MM.1S (cell line): ENCODE measurements around the gene LTBP1.

Experiments used
- DNase-seq: peaks from one replicate; pipeline ENCODE4 v3.0.0-alpha.2; 2015
- H2AFZ ChIP-seq: fragments of 300-600 bp; sonication (generic); 2 replicates; pipeline ENCODE4 v1.6.0; 2016; ENCODE audit warnings: antibody characterized with exemption, low read length
- H3F3A ChIP-seq: fragments of 300-600 bp; sonication (generic); 2 replicates; pipeline ENCODE4 v1.6.1; 2016; ENCODE audit warnings: mild to moderate bottlenecking, antibody characterized with exemption, low read length, moderate library complexity, mixed read lengths; ENCODE audit not compliant: insufficient read depth
- H3K27ac ChIP-seq: fragments of 300-600 bp; sonication (generic); 2 replicates; pipeline ENCODE4 v1.5.1; 2016; ENCODE audit warnings: mild to moderate bottlenecking, low read length
- H3K27me3 ChIP-seq: fragments of 300-600 bp; sonication (generic); replicated peaks from 2 replicates; pipeline ENCODE4 v1.6.0; 2016; ENCODE audit warnings: low read length; ENCODE audit not compliant: insufficient read depth
- H3K36me3 ChIP-seq: fragments of 300-600 bp; sonication (generic); replicated peaks from 2 replicates; pipeline ENCODE4 v1.6.1; 2016; ENCODE audit warnings: mild to moderate bottlenecking, low read length, mixed read lengths; ENCODE audit not compliant: insufficient read depth
- H3K4me1 ChIP-seq: fragments of 300-600 bp; sonication (generic); 2 replicates; pipeline ENCODE4 v1.6.1; 2016; ENCODE audit warnings: low read length, mixed read lengths
- H3K4me2 ChIP-seq: fragments of 300-600 bp; sonication (generic); 2 replicates; pipeline ENCODE4 v1.6.0; 2016; ENCODE audit warnings: low read depth, low read length
- H3K4me3 ChIP-seq: fragments of 300-600 bp; sonication (generic); 2 replicates; pipeline ENCODE4 v1.5.1; 2016; ENCODE audit warnings: low read length, mixed read lengths
- H3K79me2 ChIP-seq: fragments of 300-600 bp; sonication (generic); 2 replicates; pipeline ENCODE4 v1.6.1; 2016; ENCODE audit warnings: mixed run types, low read length, mixed read lengths
- H3K9ac ChIP-seq: fragments of 300-600 bp; sonication (generic); 2 replicates; pipeline ENCODE4 v1.6.1; 2016; ENCODE audit warnings: low read length, mixed read lengths
- H3K9me2 ChIP-seq: fragments of 300-600 bp; sonication (generic); replicated peaks from 2 replicates; pipeline ENCODE4 v1.6.1; 2016; ENCODE audit warnings: mild to moderate bottlenecking, low read length, mixed read lengths; ENCODE audit not compliant: insufficient read depth
- H3K9me3 ChIP-seq: fragments of 300-600 bp; sonication (generic); replicated peaks from 2 replicates; pipeline ENCODE4 v1.6.1; 2016; ENCODE audit warnings: mild to moderate bottlenecking, low read length, mixed read lengths; ENCODE audit not compliant: insufficient read depth
- H4K20me1 ChIP-seq: fragments of 300-600 bp; sonication (generic); 2 replicates; pipeline ENCODE4 v1.6.1; 2016; ENCODE audit warnings: mild to moderate bottlenecking, low read length, moderate library complexity, mixed read lengths; ENCODE audit not compliant: insufficient read depth
- CTCF ChIP-seq: fragments of 300-600 bp; sonication (generic); IDR thresholded peaks from 2 replicates; pipeline ENCODE4 v1.5.1; 2016; ENCODE audit warnings: antibody characterized with exemption, low read length, mixed read lengths
- EZH2 ChIP-seq: fragments of 300-600 bp; sonication (generic); optimal IDR thresholded peaks from 2 replicates; pipeline ENCODE3; 2017; ENCODE audit warnings: low read depth, mild to moderate bottlenecking, antibody characterized with exemption, low read length, mixed read lengths
- EZH2phosphoT487 ChIP-seq: fragments of 300-600 bp; sonication (generic); IDR thresholded peaks from 2 replicates; pipeline ENCODE4 v1.6.1; 2018; ENCODE audit warnings: antibody characterized with exemption, low read length

Gene LTBP1

DNA sequence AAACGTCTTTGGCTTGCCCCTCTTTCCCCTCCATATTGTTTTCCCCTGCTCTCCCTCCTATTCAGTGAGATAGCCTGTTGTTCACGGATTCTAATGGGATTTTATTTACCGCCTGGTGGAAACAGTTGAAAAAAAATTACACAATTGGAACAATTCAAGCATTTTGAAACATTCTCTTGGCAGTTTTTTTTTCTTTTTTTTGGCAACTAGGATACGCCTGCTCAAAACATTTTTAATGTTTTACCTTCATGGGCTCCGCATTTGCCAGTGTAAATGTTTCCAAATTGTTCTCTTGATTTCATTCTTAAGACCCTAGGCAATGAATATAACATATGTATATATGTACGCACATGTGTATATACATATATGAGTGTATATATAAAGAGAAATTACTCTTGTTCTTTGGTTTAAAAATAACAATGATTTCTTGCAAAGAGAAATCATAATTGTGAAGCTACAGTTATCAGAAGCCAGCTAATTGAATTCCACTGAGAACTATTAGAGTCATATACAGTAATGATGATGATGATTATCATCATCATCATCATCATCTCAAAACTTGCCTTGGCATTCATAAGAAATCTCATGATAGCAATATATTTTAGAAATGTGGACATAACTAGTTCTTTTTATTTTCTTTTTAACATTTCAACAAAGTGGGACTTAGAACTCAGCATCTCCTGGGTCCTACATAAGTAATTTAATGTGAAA, 146.7 kb downstream of the LTBP1 start:
- no peak overlapping the region for H3K9ac ChIP-seq

GRCh38 chr2:33094303-33094702, 147.6 kb downstream of the LTBP1 start:
- no peaks in the 10 kb centered on the region for H3K4me1 ChIP-seq
- H3K4me3 ChIP-seq: no peak overlapping the region
- no peaks in the 10 kb centered on the region for H4K20me1 ChIP-seq
- no peak overlapping the region for H2AFZ ChIP-seq
- H3K9ac ChIP-seq: no peak overlapping the region
- H3K4me2 ChIP-seq: no peak overlapping the region
- no peak overlapping the region for H3K27ac ChIP-seq
- H3K9me3 ChIP-seq: no peaks in the 10 kb centered on the region
- no peaks in the 10 kb centered on the region for H3K9me2 ChIP-seq
- DNase-seq: no peak
- no peaks in the 10 kb centered on the region for H3K79me2 ChIP-seq
- no peaks in the 10 kb centered on the region for H3K27me3 ChIP-seq
- H3F3A ChIP-seq: no peaks in the 10 kb centered on the region
- H3K36me3 ChIP-seq: no peaks in the 10 kb centered on the region
- TF ChIP-seq EZH2 (no peak), CTCF (no peak), EZH2phosphoT487 (no peak)

More for the DNA sequence above, 146.7 kb downstream of the LTBP1 start:
- Histone ChIP-seq H3K79me2 (no peaks in the 10 kb centered on the region), H2AFZ (no peak overlapping the region), H3K9me3 (no peaks in the 10 kb centered on the region), H3F3A (no peaks in the 10 kb centered on the region), H3K36me3 (no peaks in the 10 kb centered on the region), H3K27ac (no peak overlapping the region), H3K4me3 (no peak overlapping the region), H3K9me2 (no peaks in the 10 kb centered on the region), H4K20me1 (no peaks in the 10 kb centered on the region), H3K4me1 (no peaks in the 10 kb centered on the region), H3K27me3 (no peaks in the 10 kb centered on the region), H3K4me2 (no peak overlapping the region)
- no peak for TF ChIP-seq EZH2
- no peak for TF ChIP-seq CTCF
- TF ChIP-seq EZH2phosphoT487: no peak
- no peak for DNase-seq

- Histone ChIP-seq H3K36me3 (no peaks in the 10 kb centered on the region), H4K20me1 (no peaks in the 10 kb centered on the region), H3K4me1 (no peaks in the 10 kb centered on the region), H3K4me3 (no peak overlapping the region), H3K79me2 (no peaks in the 10 kb centered on the region), H3K27ac (no peak overlapping the region), H3K4me2 (no peak overlapping the region), H3K27me3 (no peaks in the 10 kb centered on the region), H2AFZ (no peak overlapping the region), H3K9me2 (no peaks in the 10 kb centered on the region), H3K9ac (no peak overlapping the region), H3F3A (no peaks in the 10 kb centered on the region), H3K9me3 (no peaks in the 10 kb centered on the region)
- no peak for DNase-seq
- TF ChIP-seq EZH2phosphoT487: no peak
- no peak for TF ChIP-seq CTCF
- no peak for TF ChIP-seq EZH2
Observed at GRCh38 chr2:33099989-33100388, 153.2 kb downstream of the LTBP1 start.
